Mammary epithelial cell (primary cell): ENCODE data around the gene SELENOW.

ENCODE experiments used
- CTCF ChIP-seq, 2 donors: IDR thresholded peaks in 1 of 2; conservative IDR thresholded peaks in 1 of 2; 2 replicates each; pipeline ENCODE4 v1.5.1; 2011 to 2012; ENCODE audit warnings: inconsistent platforms in 2 of 2, low read length in 2 of 2, mild to moderate bottlenecking in 2 of 2, control low read depth in 1 of 2, low read depth in 1 of 2; ENCODE audit not compliant: insufficient read depth in 1 of 2; ENCODE audit errors: extremely low read depth in 1 of 2
- EZH2 ChIP-seq: IDR thresholded peaks from 2 replicates; pipeline ENCODE4 v1.6.1; 2012; ENCODE audit warnings: low read length, inconsistent platforms, borderline replicate concordance

- TF ChIP-seq CTCF (conservative IDR thresholded peaks at IDR 0.05 in 1 of 2, IDR thresholded peaks at IDR 0.05 in 1 of 2; ENCODE audit: extremely low read depth in 1 of 2, insufficient read depth in 1 of 2, low read depth in 1 of 2, low read length in 2 of 2) = no peak
- no peak for TF ChIP-seq EZH2
These were observed 8.1 kb downstream of the SELENOW start for GRCh38 chr19:47786566-47786965.
